HG03457 (cell line): ENCODE results near the gene KRT31.
"Not testable (repeated sequence)": the region's sequence is repeated elsewhere in the genome, so short reads cannot be mapped to it uniquely, and the experiment has no call there.

ENCODE experiments used
- ATAC-seq: cut with Tn5 transposase; IDR thresholded peaks from one replicate; pipeline ENCODE4 v1.9.1; 2021; ENCODE audit warnings: moderate number of reproducible peaks; ENCODE audit not compliant: unreplicated experiment

KRT31 gene

DNA sequence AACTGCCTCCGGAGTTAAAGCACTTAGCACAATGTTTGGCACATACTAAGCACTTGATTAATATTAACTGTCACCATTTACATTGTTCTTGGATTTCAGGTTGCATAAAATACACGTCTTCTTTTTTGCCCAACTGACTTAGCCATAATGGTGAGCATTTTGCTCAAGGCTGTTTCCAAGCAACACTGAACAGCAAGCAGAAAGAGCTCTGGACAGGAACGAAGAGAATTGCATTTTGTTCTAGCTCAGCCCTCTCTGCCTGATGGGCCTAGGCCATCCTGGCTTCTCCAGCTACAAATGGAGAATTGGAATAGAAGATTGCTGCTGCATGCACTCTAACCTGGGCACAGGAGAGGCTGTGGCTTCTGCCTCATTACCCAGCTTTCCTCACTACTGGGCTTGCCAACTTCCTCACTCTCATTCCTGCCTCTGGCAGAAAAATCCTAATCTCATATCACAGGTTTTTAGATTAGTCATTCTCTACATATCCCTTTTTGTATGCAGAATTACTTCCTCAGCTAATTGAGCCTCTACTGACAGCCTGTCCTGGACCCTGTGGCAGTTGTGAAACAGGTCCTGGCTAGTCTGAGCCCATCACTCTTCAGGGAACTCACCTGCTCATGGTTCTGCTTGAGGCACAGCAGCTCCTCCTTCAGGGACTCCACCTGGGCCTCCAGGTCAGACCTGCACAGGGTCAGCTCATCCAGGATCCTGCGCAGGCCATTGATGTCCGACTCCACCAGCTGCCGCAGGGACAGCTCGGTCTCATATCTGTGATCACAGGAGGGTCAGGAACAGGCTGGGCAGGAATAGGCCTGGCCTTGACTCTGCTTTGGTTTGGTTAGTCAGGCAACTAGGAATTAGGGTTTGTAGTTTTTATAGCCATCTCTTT lies 49.3 kb downstream of the KRT31 start:
- ATAC-seq, result no peak

DNA sequence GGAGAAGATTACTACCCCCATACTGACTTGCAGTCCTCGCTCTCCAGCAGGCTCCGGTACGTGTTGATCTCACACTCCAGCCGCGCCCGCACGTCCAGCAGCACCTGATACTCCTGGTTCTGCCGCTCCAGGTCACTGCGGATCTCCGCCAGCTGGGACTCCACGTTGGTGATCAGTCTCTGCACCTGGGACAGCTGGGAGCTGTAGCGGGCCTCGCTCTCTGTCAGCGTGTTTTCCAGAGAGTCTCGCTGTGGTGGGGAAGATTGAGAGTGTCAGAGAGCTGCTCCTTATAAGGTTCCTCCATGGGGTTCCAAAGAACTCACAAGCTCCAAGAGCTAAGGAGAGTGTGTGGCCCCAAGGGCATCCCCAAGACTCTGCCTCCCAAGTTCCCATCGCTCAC lies 51.0 kb downstream of the KRT31 start:
- not testable (repeated sequence) for ATAC-seq

DNA sequence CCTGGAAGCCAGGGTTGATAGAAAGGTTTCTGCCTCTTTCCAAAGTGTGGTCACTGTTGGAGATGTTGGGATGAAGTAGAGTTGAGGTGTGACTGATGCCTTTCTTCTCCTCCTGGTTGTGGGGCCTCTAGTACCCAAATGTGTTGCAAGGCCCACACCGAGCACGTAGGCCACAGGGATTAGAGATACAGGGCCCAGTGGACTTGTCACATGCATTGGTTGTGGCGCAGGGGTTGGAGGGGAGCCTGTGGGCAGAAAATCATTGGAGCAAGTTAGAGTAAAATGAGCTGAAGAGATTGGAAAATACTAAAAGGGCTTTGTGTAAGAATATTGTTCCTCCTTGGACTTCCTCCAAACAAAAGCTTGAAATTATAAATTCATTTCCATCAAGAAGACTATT lies 51.4 kb downstream of the KRT31 start:
- no peak for ATAC-seq
